Activated CD8-positive, alpha-beta memory T cell treated with anti-CD3 and anti-CD28 coated beads, Interleukin-2, amount 50 U/mL, for 1 hour (primary cell): ENCODE results near the gene ITPK1.
"Not testable (repeated sequence)": the region's sequence is repeated elsewhere in the genome, so short reads cannot be mapped to it uniquely, and the experiment has no call there.

Experiments
- DNase-seq: peaks from one replicate; pipeline ENCODE4 v3.0.0-alpha.2; 2020; ENCODE audit errors: extremely low read depth

Gene ITPK1

DNA sequence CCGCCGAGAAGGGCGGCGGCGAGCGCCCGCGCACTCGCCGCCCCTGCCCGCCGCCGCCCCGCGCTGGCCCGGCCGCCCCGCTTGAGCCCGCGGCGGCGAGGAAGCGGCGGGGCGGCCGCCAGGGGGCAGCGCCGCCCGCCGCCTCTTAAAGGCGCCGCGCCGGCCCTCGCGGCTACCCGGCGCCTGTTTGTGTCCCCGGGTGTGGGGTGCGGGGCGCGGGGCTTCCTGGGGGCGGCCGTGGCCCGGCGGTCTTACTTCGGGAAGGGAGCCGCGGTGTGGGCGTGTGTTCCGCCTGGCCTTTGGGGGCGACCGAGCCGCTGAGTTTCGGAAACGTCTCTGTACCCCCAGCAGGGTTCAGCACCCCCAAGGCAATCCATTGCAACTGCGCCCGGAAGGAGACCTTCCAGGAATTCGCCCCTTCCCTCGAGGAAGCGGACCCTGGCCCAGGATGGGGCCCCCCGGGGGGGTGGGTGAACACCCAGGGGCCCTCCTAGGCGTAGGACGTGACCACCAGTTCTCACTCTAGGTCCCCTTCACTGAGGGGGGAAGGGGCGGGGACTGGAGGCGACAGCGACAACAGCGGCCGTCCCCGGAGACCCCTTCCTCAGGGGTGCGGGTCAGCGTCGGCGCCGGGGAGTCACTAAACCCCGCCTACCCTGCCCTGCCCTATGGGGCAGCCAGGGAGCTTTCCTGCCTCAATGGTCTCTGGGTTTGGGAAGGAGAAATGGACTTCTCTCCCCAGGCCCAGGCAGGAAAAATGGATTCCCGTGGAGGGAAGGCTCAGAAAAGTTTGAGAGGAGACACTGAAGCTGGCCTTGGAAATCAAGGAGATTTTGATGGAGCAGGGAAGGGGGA is at the start of gene ITPK1:
Gene ITPK1, minus strand, starts transcription at position 105 of the 855 bp plus-strand sequence. CDS start 762 bp downstream, outside the sequence.
- no peak for DNase-seq

DNA sequence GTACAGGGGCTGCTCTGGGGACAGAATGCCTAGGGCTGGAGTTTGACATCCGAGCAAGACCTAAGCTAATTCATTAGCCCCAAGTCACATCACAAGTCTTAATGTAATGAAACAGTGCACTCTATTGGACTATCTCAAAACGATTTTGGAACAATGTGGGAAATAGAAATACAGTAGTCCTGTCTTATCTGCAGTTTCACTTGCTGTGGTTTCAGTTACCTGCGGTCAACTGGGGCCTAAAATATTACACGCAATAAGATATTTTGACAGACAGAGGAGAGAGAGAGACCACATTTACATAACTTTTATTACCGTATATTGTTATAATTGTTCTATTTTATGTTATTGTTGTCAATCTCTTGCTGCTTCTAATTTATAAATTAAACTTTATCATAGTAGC is 47.8 kb upstream of the ITPK1 start:
- no peak for DNase-seq

GRCh38 chr14:93161411-93161940 is 45.8 kb upstream of the ITPK1 start:
- DNase-seq, result no peak

GRCh38 chr14:93160353-93160801 is 44.7 kb upstream of the ITPK1 start:
- DNase-seq, result no peak

GRCh38 chr14:93159625-93160352 is 44.1 kb upstream of the ITPK1 start:
- not testable (repeated sequence) for DNase-seq

GRCh38 chr14:93158349-93158748 is 42.6 kb upstream of the ITPK1 start:
- not testable (repeated sequence) for DNase-seq

- DNase-seq, result no peak
Observed at GRCh38 chr14:93156693-93157369, 41.1 kb upstream of the ITPK1 start.

DNA sequence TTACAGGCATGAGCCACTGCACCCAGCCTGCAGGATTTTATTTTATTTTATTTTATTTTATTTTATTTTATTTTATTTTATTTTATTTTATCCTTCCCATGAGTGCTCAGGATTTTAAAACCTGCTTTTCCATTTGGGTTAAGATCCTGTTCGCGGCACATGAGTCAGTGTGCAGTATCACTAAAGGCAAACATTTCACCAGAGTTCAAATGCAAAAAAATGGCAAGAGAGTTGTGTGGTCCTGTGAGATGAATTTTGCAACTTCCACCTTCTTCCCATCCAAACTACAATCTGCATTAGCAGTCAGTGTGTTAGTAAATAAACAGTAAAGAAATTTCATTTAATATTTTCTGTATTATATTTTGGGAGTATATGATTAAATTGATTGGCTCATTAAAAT is 39.9 kb upstream of the ITPK1 start:
- no peak for DNase-seq

DNA sequence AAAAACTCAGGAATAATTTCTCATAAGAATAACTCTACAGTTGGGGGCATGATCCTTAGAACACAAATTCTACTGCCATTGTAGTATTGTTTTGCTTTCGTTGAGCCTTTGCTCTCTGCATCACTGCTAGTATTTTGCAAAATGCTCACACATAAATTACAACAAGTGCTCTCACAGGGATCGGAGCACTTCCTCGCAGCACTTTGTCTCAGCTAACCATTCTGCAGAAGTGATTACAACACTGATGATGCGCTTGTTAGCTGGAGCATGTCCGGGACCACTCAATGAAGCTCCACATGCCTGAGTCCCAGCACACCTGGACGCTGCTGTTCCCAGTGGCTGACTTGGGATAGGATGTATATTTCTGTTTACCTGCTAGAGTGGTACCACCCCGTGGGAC is 37.4 kb upstream of the ITPK1 start:
- DNase-seq, result no peak

DNA sequence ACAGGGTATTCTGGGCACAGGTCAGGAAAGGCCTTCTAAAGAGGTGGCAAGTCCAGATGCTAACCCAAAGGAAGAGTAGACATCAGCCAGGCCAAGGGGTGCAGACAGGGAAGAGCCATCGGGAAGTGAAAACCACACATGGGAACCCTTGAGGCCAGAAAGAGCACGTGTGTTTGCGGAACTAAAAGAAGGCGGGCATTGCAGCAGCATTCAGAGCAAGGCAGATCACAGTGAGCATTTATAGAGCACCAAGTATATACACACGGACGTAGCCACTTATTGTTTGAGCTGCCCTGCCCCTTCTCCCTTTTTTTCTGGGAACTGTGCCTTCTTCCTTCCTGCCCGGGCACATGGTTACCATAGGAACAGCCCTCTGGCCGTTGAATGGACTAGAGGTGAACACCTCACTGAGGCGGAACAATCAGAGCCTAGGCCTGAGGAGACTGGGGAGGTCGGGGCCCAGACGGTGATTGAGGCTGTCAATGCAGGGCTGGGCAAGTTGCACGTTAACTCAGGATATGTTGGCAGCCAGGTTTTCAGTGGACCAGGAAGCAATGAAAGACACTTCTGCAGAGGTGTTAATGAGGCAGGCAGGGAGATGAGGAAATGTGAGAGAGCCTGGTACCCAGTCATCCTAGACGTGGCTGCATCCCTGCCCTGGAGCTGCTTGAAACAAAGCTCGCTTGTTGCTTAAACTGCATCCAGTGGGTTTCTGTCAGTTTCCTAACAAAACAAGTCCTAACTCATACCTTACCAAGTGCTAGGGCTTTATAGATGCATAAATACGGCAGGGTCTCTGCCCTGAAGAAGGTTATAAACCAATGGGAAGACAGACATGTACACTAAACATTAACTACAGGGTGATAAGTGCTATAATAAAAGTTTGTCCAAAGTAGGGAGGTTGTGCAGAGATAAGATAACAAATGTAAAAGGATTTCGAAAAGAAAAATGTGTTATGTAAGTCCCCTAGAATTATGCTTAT is 34.8 kb upstream of the ITPK1 start:
- DNase-seq, result no peak

DNA sequence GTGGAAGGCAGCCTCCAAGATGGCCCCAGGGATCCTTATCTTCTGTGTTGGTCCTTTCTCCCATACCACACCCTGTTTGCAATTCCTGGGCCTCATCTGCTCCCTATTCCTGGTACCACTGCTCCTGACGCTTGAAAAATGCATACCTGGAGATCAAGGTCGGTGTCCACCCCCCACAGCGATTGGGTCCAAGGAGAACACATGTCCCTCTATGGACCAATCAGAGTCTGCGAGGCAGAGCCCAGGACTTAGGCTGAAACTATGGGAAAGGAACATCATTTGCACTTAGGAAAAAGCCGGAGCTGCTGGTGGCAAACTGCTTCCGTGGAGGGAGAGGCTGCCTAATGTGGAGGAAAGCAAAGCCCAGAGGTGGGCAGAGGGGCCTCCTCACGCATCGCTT is 33.3 kb upstream of the ITPK1 start:
- DNase-seq, result no peak

GRCh38 chr14:93146119-93146518 is 30.4 kb upstream of the ITPK1 start:
- no peak for DNase-seq

DNA sequence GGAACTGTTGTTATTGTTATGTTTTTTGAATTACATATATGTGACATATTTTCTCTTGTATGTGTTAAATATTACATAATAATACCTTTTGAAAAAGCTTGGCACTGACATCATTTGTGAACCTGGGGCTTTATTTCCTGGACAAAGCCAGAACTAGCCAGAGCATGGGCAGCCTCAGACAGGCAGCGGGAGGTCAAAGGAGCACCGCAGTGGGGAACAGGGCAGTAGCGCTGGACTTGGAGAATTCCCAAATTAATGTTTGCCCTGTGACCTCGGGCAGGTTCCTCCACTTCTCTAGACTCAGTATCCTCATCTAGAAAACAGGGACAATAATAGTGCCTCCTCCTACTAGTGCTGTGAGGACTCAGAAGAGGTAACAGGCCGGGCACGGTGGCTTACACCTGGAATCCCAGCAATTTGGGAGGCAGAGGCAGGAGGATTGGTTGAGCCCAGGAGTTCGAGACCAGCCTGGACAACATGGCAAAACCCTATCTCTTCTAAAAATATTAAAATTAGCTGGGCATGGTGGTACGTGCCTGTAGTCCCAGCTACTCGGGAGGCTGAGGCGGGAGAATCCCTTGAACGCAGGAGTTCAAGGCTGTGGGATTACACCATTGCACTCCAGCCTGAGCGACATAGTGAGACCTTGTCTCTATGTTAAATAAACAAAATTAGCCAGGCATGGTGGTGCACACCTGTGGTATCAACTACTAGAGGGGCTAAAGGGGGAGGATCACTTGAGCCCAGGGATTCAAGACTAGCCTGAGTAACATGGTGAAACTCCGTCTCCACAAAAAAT is 27.3 kb upstream of the ITPK1 start:
- DNase-seq, result no peak

- no peak for DNase-seq
Observed at GRCh38 chr14:93137864-93138263, 22.1 kb upstream of the ITPK1 start.

DNA sequence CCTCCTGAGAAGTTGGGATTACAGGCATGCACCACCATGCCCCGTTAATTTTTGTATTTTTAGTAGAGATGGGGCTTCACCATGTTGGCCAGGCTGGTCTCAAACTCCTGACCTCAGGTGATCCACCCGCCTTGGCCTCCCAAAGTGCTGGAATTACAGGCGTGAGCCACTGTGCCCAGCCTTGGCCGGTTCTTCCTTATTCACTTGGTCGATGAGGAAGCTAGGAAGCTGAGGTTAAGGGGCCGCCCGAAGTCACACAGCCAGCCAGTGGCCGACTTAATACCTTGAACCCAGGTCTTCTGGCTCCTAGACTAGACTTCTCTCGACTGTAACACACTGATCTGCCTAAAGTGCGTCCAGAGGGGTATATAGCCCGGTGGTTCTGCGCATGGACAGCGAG is 20.8 kb upstream of the ITPK1 start:
- not testable (repeated sequence) for DNase-seq

DNA sequence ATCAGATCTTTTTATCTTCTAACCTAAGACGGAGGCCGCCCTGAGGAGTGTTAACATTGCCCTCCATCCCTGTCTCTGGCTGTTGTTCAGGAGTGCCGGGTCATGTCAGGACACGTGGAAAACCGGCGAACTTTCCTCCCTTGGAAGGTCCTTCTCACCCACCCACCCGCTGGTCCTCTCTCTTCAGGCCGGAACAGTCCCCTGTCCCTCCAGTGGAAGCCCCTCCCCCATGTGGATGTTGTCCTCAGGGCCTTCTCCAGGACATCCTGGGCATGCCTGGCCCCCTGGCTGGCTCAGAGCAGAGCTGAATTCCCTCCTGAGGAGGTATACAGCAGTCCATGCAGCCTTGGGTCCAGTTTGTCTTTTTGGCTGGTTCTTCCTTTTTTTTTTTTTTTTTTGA is 20.3 kb upstream of the ITPK1 start:
- no peak for DNase-seq

- no peak for DNase-seq
Observed at GRCh38 chr14:93135399-93135798, 19.7 kb upstream of the ITPK1 start.

DNA sequence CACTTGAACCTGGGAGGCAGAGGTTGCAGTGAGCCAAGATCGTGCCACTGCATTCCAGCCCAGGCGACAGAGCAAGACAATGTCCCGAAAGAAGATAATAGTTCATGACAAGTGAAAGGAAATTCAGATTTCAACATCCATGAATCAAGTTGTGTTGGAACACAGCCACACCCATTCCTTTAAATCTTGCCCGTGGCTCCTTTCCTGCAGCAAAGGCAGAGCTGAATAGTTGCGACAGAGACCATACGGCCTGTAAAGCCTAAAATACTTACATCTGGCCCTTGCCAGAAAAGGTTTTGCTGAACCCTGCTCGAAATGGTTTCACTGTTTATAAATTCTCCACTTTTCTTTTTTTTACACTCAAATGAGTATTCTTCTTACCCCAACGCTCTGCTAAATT is 17.7 kb upstream of the ITPK1 start:
- no peak for DNase-seq

- DNase-seq, result no peak
Observed at GRCh38 chr14:93132472-93133065, 16.8 kb upstream of the ITPK1 start.
